ENCODE measurements around the gene SHC1.
"Not testable (repeated sequence)": the region's sequence is repeated elsewhere in the genome, so short reads cannot be mapped to it uniquely, and the experiment has no call there.

SHC1 gene

DNA sequence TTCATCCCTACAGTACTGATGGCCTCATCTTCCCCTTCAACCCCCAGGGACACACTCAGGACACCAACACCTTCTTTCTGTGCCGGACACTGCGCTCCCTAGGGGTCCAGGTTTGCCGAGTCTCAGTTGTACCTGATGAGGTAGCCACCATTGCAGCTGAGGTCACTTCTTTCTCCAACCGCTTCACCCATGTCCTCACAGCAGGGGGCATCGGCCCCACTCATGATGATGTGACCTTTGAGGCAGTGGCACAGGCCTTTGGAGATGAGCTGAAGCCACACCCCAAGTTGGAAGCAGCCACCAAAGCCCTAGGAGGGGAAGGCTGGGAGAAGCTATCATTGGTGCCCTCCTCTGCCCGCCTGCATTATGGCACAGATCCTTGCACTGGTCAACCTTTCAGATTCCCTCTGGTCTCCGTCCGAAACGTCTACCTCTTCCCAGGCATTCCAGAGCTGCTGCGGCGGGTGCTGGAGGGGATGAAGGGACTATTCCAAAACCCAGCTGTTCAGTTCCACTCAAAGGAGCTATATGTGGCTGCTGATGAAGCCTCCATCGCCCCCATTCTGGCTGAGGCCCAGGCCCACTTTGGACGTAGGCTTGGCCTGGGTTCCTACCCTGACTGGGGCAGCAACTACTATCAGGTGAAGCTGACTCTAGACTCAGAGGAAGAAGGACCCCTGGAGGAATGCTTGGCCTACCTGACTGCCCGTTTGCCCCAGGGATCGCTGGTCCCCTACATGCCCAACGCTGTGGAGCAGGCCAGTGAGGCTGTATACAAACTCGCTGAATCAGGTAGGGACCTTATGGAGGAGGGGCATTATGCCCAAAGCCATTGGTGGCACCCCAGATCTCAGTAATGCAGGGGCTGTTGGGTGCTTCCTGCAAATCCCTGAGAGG lies 17.8 kb upstream of the SHC1 start:
- no peak overlapping the region for H3K4me3 ChIP-seq (ENCODE audit: low read depth, low read length)
- no peak for DNase-seq
- TF ChIP-seq, protein P1, sequence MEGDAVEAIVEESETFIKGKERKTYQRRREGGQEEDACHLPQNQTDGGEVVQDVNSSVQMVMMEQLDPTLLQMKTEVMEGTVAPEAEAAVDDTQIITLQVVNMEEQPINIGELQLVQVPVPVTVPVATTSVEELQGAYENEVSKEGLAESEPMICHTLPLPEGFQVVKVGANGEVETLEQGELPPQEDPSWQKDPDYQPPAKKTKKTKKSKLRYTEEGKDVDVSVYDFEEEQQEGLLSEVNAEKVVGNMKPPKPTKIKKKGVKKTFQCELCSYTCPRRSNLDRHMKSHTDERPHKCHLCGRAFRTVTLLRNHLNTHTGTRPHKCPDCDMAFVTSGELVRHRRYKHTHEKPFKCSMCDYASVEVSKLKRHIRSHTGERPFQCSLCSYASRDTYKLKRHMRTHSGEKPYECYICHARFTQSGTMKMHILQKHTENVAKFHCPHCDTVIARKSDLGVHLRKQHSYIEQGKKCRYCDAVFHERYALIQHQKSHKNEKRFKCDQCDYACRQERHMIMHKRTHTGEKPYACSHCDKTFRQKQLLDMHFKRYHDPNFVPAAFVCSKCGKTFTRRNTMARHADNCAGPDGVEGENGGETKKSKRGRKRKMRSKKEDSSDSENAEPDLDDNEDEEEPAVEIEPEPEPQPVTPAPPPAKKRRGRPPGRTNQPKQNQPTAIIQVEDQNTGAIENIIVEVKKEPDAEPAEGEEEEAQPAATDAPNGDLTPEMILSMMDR (IDR thresholded peaks at IDR 0.05; ENCODE audit: low read depth, low read length): peak; percentile 37; the same call in 1 of the 2 replicates
- no peaks in the 10 kb centered on the region for H3K9me3 ChIP-seq
- H3K4me1 ChIP-seq: no peaks in the 10 kb centered on the region
- H3K36me3 ChIP-seq: peaks cover 54% of the 10 kb centered on the region
- no peaks in the 10 kb centered on the region for H3K27me3 ChIP-seq

- H3K27me3 ChIP-seq: no peaks in the 10 kb centered on the region
- H3K9me3 ChIP-seq: no peaks in the 10 kb centered on the region
- DNase-seq: no peak
- H3K4me1 ChIP-seq: peaks cover 4% of the 10 kb centered on the region; the same call in 1 of the 2 replicates
- H3K36me3 ChIP-seq: peaks cover 54% of the 10 kb centered on the region
- no peak overlapping the region for H3K4me3 ChIP-seq (ENCODE audit: low read depth, low read length)
- TF ChIP-seq, protein P1 (IDR thresholded peaks at IDR 0.05; ENCODE audit: low read depth, low read length): no peak
Measured at GRCh38 chr1:154987326-154987725, 16.8 kb upstream of the SHC1 start.

GRCh38 chr1:154986736-154987135 lies 16.2 kb upstream of the SHC1 start:
- not testable (repeated sequence) for H3K4me3 ChIP-seq (ENCODE audit: low read depth, low read length); H3K27me3 ChIP-seq; DNase-seq; H3K9me3 ChIP-seq; H3K4me1 ChIP-seq
- H3K36me3 ChIP-seq: peaks cover 54% of the 10 kb centered on the region

GRCh38 chr1:154983776-154984466 lies 13.4 kb upstream of the SHC1 start:
- Histone ChIP-seq H3K9me3 (no peaks in the 10 kb centered on the region), H3K4me3 (ENCODE audit: low read depth, low read length) (peak overlapping the region; percentile 74), H3K4me1 (peaks cover 11% of the 10 kb centered on the region), H3K27me3 (no peaks in the 10 kb centered on the region), H3K36me3 (peaks cover 44% of the 10 kb centered on the region)
- TF ChIP-seq, protein P1 (IDR thresholded peaks at IDR 0.05; ENCODE audit: low read depth, low read length): no peak
- DNase-seq: no peak

- Histone ChIP-seq H3K9me3 (no peaks in the 10 kb centered on the region), H3K4me3 (ENCODE audit: low read depth, low read length) (peak within 1 kb of the TSS; percentile 74), H3K4me1 (peaks cover 11% of the 10 kb centered on the region), H3K27me3 (no peaks in the 10 kb centered on the region), H3K36me3 (peaks cover 35% of the 10 kb centered on the region)
- DNase-seq: peak; percentile 98
- TF ChIP-seq, protein P1 (IDR thresholded peaks at IDR 0.05; ENCODE audit: low read depth, low read length): no peak
Measured at GRCh38 chr1:154982897-154983648, 12.5 kb upstream of the SHC1 start, which contains the start of gene FLAD1. Gene FLAD1 (plus strand): TSS chr1:154983344. CDS start chr1:154983695, 351 bp downstream.

- Histone ChIP-seq H3K4me1 (peaks cover 18% of the 10 kb centered on the region), H3K4me3 (ENCODE audit: low read depth, low read length) (peak overlapping the region; percentile 74), H3K27me3 (no peaks in the 10 kb centered on the region), H3K9me3 (no peaks in the 10 kb centered on the region), H3K36me3 (peaks cover 28% of the 10 kb centered on the region)
- DNase-seq: no peak
- TF ChIP-seq, protein P1 (IDR thresholded peaks at IDR 0.05; ENCODE audit: low read depth, low read length): no peak
Measured at GRCh38 chr1:154982341-154982740, 11.8 kb upstream of the SHC1 start.
